ENCODE results near the gene PDE4D. TPM values are rescaled to one million over a fixed set of nuclear protein-coding genes. Genes with fewer than 3 reads are reported as not detected.

PDE4D gene
- total and polyA plus RNA-seq, 2 of the 4 experiments (the other 2 are of a cell fraction): 1.4 to 7.9 TPM

DNA sequence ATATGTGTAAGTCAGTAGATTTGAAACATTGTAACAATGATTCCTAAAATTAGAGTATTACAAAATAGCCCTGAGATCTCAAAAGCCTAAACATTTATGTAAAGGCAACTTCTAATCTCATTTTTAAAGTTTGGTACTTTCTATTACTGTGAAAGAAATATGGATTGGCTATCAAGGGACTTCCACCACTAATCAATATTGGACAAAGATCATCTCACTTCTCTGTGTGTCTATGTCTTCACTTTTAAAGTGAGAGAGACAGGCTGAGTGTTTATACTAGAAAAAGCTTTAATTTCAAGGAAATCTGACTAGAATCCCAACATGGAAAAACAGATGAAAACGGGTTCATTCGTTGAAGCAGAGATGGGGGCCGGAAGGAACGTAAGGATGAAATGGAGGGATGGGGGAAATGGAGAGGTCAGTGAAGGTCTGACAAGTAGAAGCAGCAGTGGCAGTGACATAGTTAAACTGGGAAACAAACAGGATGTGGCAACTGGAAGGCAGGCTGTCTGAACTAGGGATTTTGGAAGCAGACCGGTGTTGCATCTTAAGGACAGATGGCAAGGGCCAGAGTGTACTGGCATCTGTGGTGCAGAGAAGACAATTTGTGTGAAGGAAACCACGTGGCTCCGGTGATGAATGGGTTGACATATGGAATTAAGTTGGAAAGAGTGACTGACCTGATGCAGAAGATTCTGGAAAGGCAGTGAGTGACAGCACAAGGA is 60.8 kb downstream of the PDE4D start:
- no peak overlapping the region for H4K5ac ChIP-seq (ENCODE audit: low read depth, low read length)
- dilution Hi-C loops (cut with HindIII; ENCODE audit: low sequenced_read_pairs, unreplicated experiment): no loop called here
- BruUV-seq (replicated peaks): no TSS peak
- CTCF ChIA-PET: no interaction called here
- in situ Hi-C loops (cut with MboI; ENCODE audit: low sequenced_read_pairs): no loop called here
- H3K4me1 ChIP-seq (ENCODE audit: control insufficient read depth, insufficient read depth, low read length): peaks cover 12% of the 10 kb centered on the region
- H3K14ac ChIP-seq (replicated peaks; ENCODE audit: low read depth, low read length): no peak overlapping the region
- no peak overlapping the region for H2BK20ac ChIP-seq (ENCODE audit: low read depth, low read length)
- no peaks in the 10 kb centered on the region for H4K20me1 ChIP-seq (ENCODE audit: insufficient read depth, low read length)
- H3K27me3 ChIP-seq (ENCODE audit: control insufficient read depth, insufficient read depth, low read length): no peaks in the 10 kb centered on the region
- no peak overlapping the region for H4K91ac ChIP-seq (ENCODE audit: insufficient read depth, low read depth, low read length)
- H3K36me3 ChIP-seq (ENCODE audit: control insufficient read depth, insufficient read depth, low read length): no peaks in the 10 kb centered on the region
- no peak overlapping the region for H4K8ac ChIP-seq (ENCODE audit: low read depth in 2 of 2, low read length in 2 of 2)
- H3K9ac ChIP-seq (ENCODE audit: low read depth, low read length): no peak overlapping the region
- no peak overlapping the region for H2AFZ ChIP-seq (replicated peaks; ENCODE audit: low read length, poor library complexity)
- H2BK120ac ChIP-seq (ENCODE audit: low read depth, low read length): no peak overlapping the region
- no peak overlapping the region for H3K4ac ChIP-seq (ENCODE audit: low read depth, low read length)
- H3K23ac ChIP-seq (ENCODE audit: low read depth, low read length): no peak overlapping the region
- no peak overlapping the region for H3K4me2 ChIP-seq (ENCODE audit: low read depth, low read length)
- no peak overlapping the region for H2AK9ac ChIP-seq (replicated peaks; ENCODE audit: low read depth, low read length, poor library complexity)
- H3K9me1 ChIP-seq (ENCODE audit: insufficient read depth, low read length): 0 out of 2 replicates have a peak, but pooled peaks cover 3% of the 10 kb centered on the region
- no peaks in the 10 kb centered on the region for H3K79me1 ChIP-seq (ENCODE audit: low read depth in 1 of 2, low read length in 2 of 2)
- H3K9me3 ChIP-seq (ENCODE audit: control insufficient read depth, insufficient read depth, low read length): no peaks in the 10 kb centered on the region
- intact Hi-C loops (cut with micrococcal nuclease): no loop called here
- H2BK15ac ChIP-seq (ENCODE audit: low read depth, low read length): no peak overlapping the region
- ATAC-seq (ENCODE audit: low read depth): no peak
- no peak overlapping the region for H3K27ac ChIP-seq (ENCODE audit: insufficient read depth, low read length)
- 70% methylated on average over 7 of the region's 7 CpGs; no CpG with 5 or more reads in 1 of the 2 experiments for WGBS, 2 experiments (ENCODE audit: extremely low coverage in 2 of 2, insufficient read length in 1 of 2)
- DNase-seq: no peak
- H3K4me3 ChIP-seq (ENCODE audit: insufficient read depth, low read depth, low read length): no peak overlapping the region
- POLR2A ChIA-PET (ENCODE audit: unreplicated experiment): no interaction called here
- no peak overlapping the region for H2BK5ac ChIP-seq (ENCODE audit: low read depth, low read length, poor library complexity, severe bottlenecking)
- H3K56ac ChIP-seq (ENCODE audit: extremely low read depth, insufficient read depth, low read length): no peak overlapping the region
- no peak overlapping the region for H3K18ac ChIP-seq (ENCODE audit: low read depth, low read length)
- TF ChIP-seq POLR2A (IDR thresholded peaks at IDR 0.05; ENCODE audit: low read depth, low read length): no peak
- TF ChIP-seq RFX5 (IDR thresholded peaks at IDR 0.05; ENCODE audit: low read depth, low read length): no peak
- H2AK5ac ChIP-seq (ENCODE audit: low read depth, low read length): peak overlapping the region; percentile 58

Data from IMR-90 (cell line).